Spleen (tissue), 11 donors: Measurements from ENCODE around the gene SSTR4. TPM values are rescaled to one million over a fixed set of nuclear protein-coding genes. Genes with fewer than 3 reads are reported as not detected.

Source experiments
- DNase-seq: peaks from one replicate; pipeline ENCODE4 v3.0.0-alpha.2; 2020
- H3K27ac ChIP-seq, 8 donors: fragments of 200-600 bp; sonication (generic) in 7 of 8; 1 replicate in 4 of 8; 2 replicates in 4 of 8; pipeline versions ENCODE4 v1.5.0 to v1.8.0; 2016 to 2021; ENCODE audit warnings: inconsistent platforms in 4 of 8, mild to moderate bottlenecking in 4 of 8, moderate library complexity in 1 of 8
- H3K27me3 ChIP-seq, 7 donors: fragments of 200-600 bp; sonication (generic) in 6 of 7; replicated peaks in 1 of 7; 1 replicate in 4 of 7; 2 replicates in 3 of 7; pipeline versions ENCODE4 v1.5.0 to v1.8.0; 2016 to 2021; ENCODE audit warnings: inconsistent platforms in 3 of 7, mild to moderate bottlenecking in 1 of 7
- H3K36me3 ChIP-seq, 6 donors: fragments of 200-600 bp; sonication (generic) in 5 of 6; 1 replicate in 4 of 6; 2 replicates in 2 of 6; pipeline versions ENCODE4 v1.5.0 to v1.8.0; 2016 to 2021; ENCODE audit warnings: inconsistent platforms in 2 of 6
- H3K4me1 ChIP-seq, 6 donors: fragments of 200-600 bp; sonication (generic) in 5 of 6; 1 replicate in 3 of 6; 2 replicates in 3 of 6; pipeline versions ENCODE4 v1.5.0 to v1.8.0; 2016 to 2021; ENCODE audit warnings: inconsistent platforms in 3 of 6
- H3K4me3 ChIP-seq, 8 donors: fragments of 200-600 bp; sonication (generic) in 7 of 8; 1 replicate in 4 of 8; 2 replicates in 4 of 8; pipeline versions ENCODE4 v1.5.0 to v1.8.0; 2016 to 2021; ENCODE audit warnings: inconsistent platforms in 4 of 8, mild to moderate bottlenecking in 4 of 8, moderate library complexity in 2 of 8
- H3K9me3 ChIP-seq, 8 donors: fragments of 200-600 bp; sonication (generic) in 7 of 8; 1 replicate in 4 of 8; 2 replicates in 4 of 8; pipeline versions ENCODE4 v1.5.0 to v1.8.0; 2016 to 2021; ENCODE audit warnings: inconsistent platforms in 4 of 8
- CTCF ChIP-seq, 11 experiments: fragments of 200-600 bp in 7 of 11; fragments of 450-650 bp in 4 of 11; sonication (generic) in 4 of 11; IDR thresholded peaks in 8 of 11; conservative IDR thresholded peaks in 3 of 11; 1 replicate in 7 of 11; 2 replicates in 4 of 11; pipeline versions ENCODE4 v1.4.0 to v1.8.0; 2016 to 2021; ENCODE audit warnings: antibody characterized with exemption in 11 of 11, inconsistent platforms in 4 of 11, mild to moderate bottlenecking in 1 of 11
- POLR2A ChIP-seq, 3 donors: fragments of 450-650 bp; IDR thresholded peaks; one replicate each; pipeline ENCODE4 v1.5.1; 2017; ENCODE audit warnings: antibody characterized with exemption in 3 of 3, mild to moderate bottlenecking in 1 of 3
- POLR2AphosphoS5 ChIP-seq, 3 donors: sonication (generic); formaldehyde crosslinking; IDR thresholded peaks; one replicate each; pipeline ENCODE4 v1.5.1; 2017; ENCODE audit warnings: antibody characterized with exemption in 3 of 3
- WGBS, 5 donors: extraction: QIAGEN DNeasy Blood & Tissue Kit in 3 of 5; methylation state at CpG; one replicate each; pipeline versions ENCODE4 v1.1.5 to v1.1.7; 2013 to 2018; 5-methylcytosine and 5-hydroxymethylcytosine counted together
- intact Hi-C: fragments of 100-400 bp; cut with DNase I; formaldehyde crosslinking; loops from one replicate; pipeline ENCODE4 v1.15.0; 2023; ENCODE audit warnings: low total_unique reads
- polyA plus RNA-seq, 3 donors: library from polyadenylated mRNA; stranded (reverse); fragments of 200-250 nt; gene quantifications; one replicate each; pipeline ENCODE4 v1.2.1, GENCODE V29; 2013
- total RNA-seq, 7 donors: library from RNA; depleted of rRNA in 3 of 7; stranded (reverse); fragments of >200 nt in 3 of 7; fragmentation: NEBNext Ultra II Directional in 4 of 7; extraction: Animal tissue kit (Norgen Biotek cat#: 25700) in 4 of 7; gene quantifications; one replicate each; pipeline versions ENCODE4 v1.1.0 to v1.2.1, GENCODE V29; 2016 to 2021
- donor health status: healthy with polysubstance abuse.
- donor health status: DM: no; HTN: no; CAD: no; lungs with moderate emphysema.
- donor health status: DM: no; HTN: no; CAD: no.
- donor health status: Bipolar disorder and iron deficiency.
- donor health status: healthy.
- donor health status: DM: no; HTN: no; CAD: no.
- donor health status: DM: yes; HTN: yes; CAD: no.

SSTR4 gene
- total and polyA plus RNA-seq, 10 donors = not detected

- TF ChIP-seq POLR2AphosphoS5 (IDR thresholded peaks at IDR 0.05) (no peak), CTCF (IDR thresholded peaks at IDR 0.05 in 8 of 11, conservative IDR thresholded peaks at IDR 0.05 in 3 of 11) (no peak), POLR2A (IDR thresholded peaks at IDR 0.05) (no peak)
- Histone ChIP-seq H3K27me3 (peaks cover 0 to 12% (median 0%) of the 10 kb centered on the region in 7 donors), H3K36me3 (no peaks in the 10 kb centered on the region), H3K9me3 (no peaks in the 10 kb centered on the region), H3K4me3 (no peak overlapping the region), H3K27ac (peak overlapping the region in 4 of 8 donors; percentile 74 to 89 (median 86)), H3K4me1 (peaks cover 0 to 41% (median 11%) of the 10 kb centered on the region in 6 donors)
- no peak for DNase-seq
- WGBS, 5 donors = 66 to 84% (median 68%) methylated on average over 4 of the region's 4 CpGs
- intact Hi-C loops = no loop called here
These were observed 5.8 kb upstream of the SSTR4 start for GRCh38 chr20:23029324-23029723.

- H3K4me3 ChIP-seq = no peak overlapping the region
- peaks cover 0 to 32% (median 16%) of the 10 kb centered on the region in 7 donors for H3K27me3 ChIP-seq
- peaks cover 0 to 46% (median 10%) of the 10 kb centered on the region in 6 donors for H3K4me1 ChIP-seq
- DNase-seq = no peak
- no peaks in the 10 kb centered on the region for H3K9me3 ChIP-seq
- TF ChIP-seq CTCF (IDR thresholded peaks at IDR 0.05 in 8 of 11, conservative IDR thresholded peaks at IDR 0.05 in 3 of 11) = no peak
- no peak for TF ChIP-seq POLR2AphosphoS5 (IDR thresholded peaks at IDR 0.05)
- TF ChIP-seq POLR2A (IDR thresholded peaks at IDR 0.05) = no peak
- H3K27ac ChIP-seq = no peak overlapping the region
- H3K36me3 ChIP-seq = no peaks in the 10 kb centered on the region
- WGBS, 5 donors = 88 to 95% (median 90%) methylated on average over 6 of the region's 6 CpGs
- intact Hi-C loops = no loop called here
These were observed 3.8 kb upstream of the SSTR4 start for GRCh38 chr20:23031346-23031745.

GRCh38 chr20:23032056-23032749 is 2.9 kb upstream of the SSTR4 start:
- 65 to 77% (median 72%) methylated on average over 6 of the region's 6 CpGs for WGBS, 5 donors
- intact Hi-C loops = no loop called here
- Histone ChIP-seq H3K27ac (no peak overlapping the region), H3K4me1 (peaks cover 0 to 42% (median 10%) of the 10 kb centered on the region in 6 donors), H3K27me3 (peaks cover 0 to 41% (median 16%) of the 10 kb centered on the region in 7 donors), H3K9me3 (no peaks in the 10 kb centered on the region), H3K36me3 (no peaks in the 10 kb centered on the region), H3K4me3 (no peak overlapping the region)
- no peak for DNase-seq
- TF ChIP-seq POLR2A (IDR thresholded peaks at IDR 0.05) (no peak), CTCF (IDR thresholded peaks at IDR 0.05 in 8 of 11, conservative IDR thresholded peaks at IDR 0.05 in 3 of 11) (no peak), POLR2AphosphoS5 (IDR thresholded peaks at IDR 0.05) (no peak)

GRCh38 chr20:23032750-23033078 is 2.4 kb upstream of the SSTR4 start:
- Histone ChIP-seq H3K9me3 (no peaks in the 10 kb centered on the region), H3K36me3 (no peaks in the 10 kb centered on the region), H3K27ac (no peak overlapping the region), H3K4me3 (no peak overlapping the region), H3K4me1 (peaks cover 0 to 37% (median 9%) of the 10 kb centered on the region in 6 donors), H3K27me3 (peaks cover 0 to 46% (median 16%) of the 10 kb centered on the region in 7 donors)
- intact Hi-C loops = no loop called here
- no peak for DNase-seq
- 17 to 30% (median 24%) methylated on average over 5 of the region's 5 CpGs for WGBS, 5 donors
- no peak for TF ChIP-seq POLR2A (IDR thresholded peaks at IDR 0.05)
- TF ChIP-seq POLR2AphosphoS5 (IDR thresholded peaks at IDR 0.05) = no peak
- no peak for TF ChIP-seq CTCF (IDR thresholded peaks at IDR 0.05 in 8 of 11, conservative IDR thresholded peaks at IDR 0.05 in 3 of 11)
